ENCODE data around the gene BLID.

BLID gene

DNA sequence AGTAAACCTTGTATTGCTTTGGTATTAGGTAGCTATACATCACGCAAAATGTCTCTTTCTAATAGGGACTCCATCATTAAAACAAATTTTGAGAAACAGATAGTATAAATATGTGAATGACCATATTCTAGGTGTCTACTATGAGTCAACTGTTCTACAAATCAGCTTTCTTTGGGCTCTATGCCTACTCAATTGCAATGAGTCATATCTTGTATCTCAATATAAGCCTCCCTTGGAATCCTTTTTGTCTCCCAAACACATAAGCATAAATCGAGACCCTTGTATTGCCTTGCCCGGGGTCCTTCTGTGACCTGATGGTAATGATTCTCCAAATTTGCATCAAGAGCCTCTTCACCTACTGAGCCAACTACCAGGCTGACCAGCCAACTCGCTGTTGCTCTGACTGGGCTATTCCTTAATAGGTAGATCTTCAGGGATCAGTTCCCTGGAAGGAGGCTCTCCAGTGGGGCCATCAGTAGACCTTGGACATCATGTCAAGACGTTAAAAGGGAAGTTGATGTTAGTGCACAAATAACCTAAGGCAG is 22.2 kb downstream of the BLID start:
- H3K9me3 Mint-ChIP-seq: no peaks in the 10 kb centered on the region
- H3K36me3 Mint-ChIP-seq (ENCODE audit: low read depth): no peaks in the 10 kb centered on the region
- H3K4me3 Mint-ChIP-seq: no peak overlapping the region
- H3K27ac Mint-ChIP-seq: no peak overlapping the region
- H3K27me3 Mint-ChIP-seq (ENCODE audit: low read depth): peaks cover 12% of the 10 kb centered on the region
- H3K4me1 Mint-ChIP-seq (ENCODE audit: low read depth): no peaks in the 10 kb centered on the region

DNA sequence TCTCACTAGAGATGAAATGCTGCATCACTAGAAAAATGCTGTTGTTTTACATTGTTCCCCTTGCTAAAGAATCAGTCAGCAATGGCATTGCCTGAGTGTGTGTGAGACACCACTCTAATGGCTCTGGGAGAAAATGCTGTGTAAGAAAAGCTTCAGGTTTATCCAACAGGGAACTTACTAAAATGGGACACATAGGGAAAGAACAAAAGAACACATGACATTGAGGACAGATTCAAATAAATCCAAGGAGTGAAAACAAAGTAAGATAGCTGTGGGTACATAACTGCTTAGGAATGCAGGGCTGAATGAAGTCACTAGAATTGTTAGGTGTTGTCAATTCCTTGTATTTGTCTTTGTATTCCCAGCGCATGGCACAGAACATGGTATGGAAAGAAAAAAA is 24.2 kb downstream of the BLID start:
- Mint-ChIP-seq H3K4me3 (no peak overlapping the region), H3K27me3 (ENCODE audit: low read depth) (no peaks in the 10 kb centered on the region), H3K36me3 (ENCODE audit: low read depth) (no peaks in the 10 kb centered on the region), H3K9me3 (no peaks in the 10 kb centered on the region), H3K4me1 (ENCODE audit: low read depth) (no peaks in the 10 kb centered on the region), H3K27ac (no peak overlapping the region)

DNA sequence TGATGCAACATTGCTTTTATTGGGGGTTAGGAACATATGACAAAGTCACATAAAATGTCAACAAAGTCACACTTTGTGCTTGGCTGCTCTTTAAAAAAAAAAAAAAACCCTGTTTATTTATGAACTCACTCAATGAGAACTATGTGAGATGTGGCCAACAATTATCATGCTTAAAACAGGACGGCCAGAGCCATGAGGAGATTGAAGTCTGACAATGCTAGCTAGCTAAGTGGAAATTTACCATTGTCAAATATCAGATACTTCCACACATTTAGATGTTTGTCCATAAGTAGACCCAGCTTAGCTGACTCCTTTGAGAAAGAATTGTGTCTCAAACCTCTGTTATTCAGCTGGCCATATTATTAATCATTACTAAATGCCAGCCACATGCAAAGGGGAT is 26.9 kb downstream of the BLID start:
- H3K27ac Mint-ChIP-seq: no peak overlapping the region

DNA sequence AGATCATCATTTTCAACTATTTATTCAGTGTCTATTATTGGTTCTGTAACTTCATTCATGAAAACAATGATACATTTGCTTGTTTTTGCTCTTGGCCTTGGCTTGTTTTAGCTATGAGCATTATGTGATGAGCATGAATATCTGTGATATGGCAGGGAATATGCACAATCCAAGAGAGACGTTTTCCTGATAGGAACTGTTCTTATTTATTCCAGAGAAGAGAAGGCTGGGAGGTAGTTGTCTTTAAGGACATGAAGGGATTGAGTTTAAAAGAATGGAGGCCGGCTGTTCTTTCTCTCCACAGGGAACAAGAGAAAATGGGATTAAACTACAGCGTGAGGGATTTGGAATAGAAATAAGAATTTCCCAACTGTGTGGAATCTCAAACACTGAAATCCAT is 30.3 kb downstream of the BLID start:
- Mint-ChIP-seq H3K27ac (no peak overlapping the region), H3K27me3 (ENCODE audit: low read depth) (no peaks in the 10 kb centered on the region), H3K9me3 (no peaks in the 10 kb centered on the region), H3K4me3 (no peak overlapping the region), H3K4me1 (ENCODE audit: low read depth) (no peaks in the 10 kb centered on the region), H3K36me3 (ENCODE audit: low read depth) (no peaks in the 10 kb centered on the region)

More for the DNA sequence above, 26.9 kb downstream of the BLID start:
- Mint-ChIP-seq H3K4me1 (ENCODE audit: low read depth) (no peaks in the 10 kb centered on the region), H3K27me3 (ENCODE audit: low read depth) (no peaks in the 10 kb centered on the region), H3K9me3 (no peaks in the 10 kb centered on the region), H3K4me3 (no peak overlapping the region), H3K36me3 (ENCODE audit: low read depth) (no peaks in the 10 kb centered on the region)

DNA sequence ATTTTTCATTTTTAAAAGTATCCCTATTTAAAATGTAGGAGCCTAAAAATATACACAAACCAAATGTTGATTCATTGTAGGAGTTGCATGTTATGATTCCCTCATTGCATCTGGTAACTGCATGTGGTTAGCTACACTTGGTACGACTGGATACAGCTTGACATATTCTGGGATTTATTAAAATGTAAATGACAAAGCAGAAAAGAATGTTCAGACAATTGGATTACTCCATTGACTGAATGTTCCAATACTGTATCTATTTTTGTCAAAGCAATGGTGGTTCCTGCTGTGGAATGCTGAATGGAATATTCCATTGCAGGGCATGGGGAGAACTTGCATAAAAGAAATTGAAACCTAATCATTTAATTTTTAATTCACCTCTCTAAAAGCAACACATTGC is 30.8 kb downstream of the BLID start:
- H3K27me3 Mint-ChIP-seq (ENCODE audit: low read depth): no peaks in the 10 kb centered on the region
- no peaks in the 10 kb centered on the region for H3K36me3 Mint-ChIP-seq (ENCODE audit: low read depth)
- H3K4me3 Mint-ChIP-seq: no peak overlapping the region
- no peaks in the 10 kb centered on the region for H3K9me3 Mint-ChIP-seq
- no peak overlapping the region for H3K27ac Mint-ChIP-seq
- no peaks in the 10 kb centered on the region for H3K4me1 Mint-ChIP-seq (ENCODE audit: low read depth)

DNA sequence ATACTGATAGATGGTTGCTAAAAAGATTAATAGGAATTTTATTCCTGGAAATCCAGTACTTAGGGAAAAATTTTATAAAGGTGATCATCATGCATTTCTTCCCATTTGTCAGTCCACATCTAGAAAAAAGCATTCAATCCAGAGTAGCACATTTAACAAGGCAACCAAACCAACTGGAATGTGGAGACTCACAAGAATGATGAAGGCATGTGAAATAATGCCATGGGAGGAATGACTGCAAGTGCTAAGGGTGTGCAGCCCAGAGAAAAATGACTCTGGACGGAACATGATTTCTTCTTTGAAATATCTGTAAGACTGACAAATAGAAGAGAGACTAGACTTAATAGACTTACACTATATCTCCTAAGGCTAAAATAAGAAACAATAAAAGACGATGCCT is 33.8 kb downstream of the BLID start:
- Mint-ChIP-seq H3K27me3 (ENCODE audit: low read depth) (no peaks in the 10 kb centered on the region), H3K4me1 (ENCODE audit: low read depth) (no peaks in the 10 kb centered on the region), H3K27ac (no peak overlapping the region), H3K4me3 (no peak overlapping the region), H3K36me3 (ENCODE audit: low read depth) (no peaks in the 10 kb centered on the region), H3K9me3 (no peaks in the 10 kb centered on the region)

DNA sequence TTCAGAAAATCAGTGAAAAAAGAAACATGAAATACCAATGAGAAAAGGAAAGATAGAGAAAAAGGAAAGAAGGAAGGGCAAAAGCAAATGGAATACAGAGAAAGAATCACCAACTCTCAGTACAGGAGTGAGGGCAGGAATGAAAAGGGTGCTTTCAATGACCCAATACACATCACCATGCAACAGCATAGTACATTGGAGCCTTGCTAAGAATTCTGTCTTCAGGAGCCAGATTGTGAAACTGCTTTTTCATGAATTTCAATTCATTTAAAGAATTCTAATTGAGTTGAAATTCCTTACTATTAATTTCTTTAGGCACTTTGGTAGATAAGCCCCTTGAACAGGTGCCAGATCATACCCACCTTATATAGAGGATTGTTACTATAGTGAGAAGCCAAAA is 34.9 kb downstream of the BLID start:
- H3K9me3 Mint-ChIP-seq: no peaks in the 10 kb centered on the region
- H3K36me3 Mint-ChIP-seq (ENCODE audit: low read depth): no peaks in the 10 kb centered on the region
- H3K4me3 Mint-ChIP-seq: no peak overlapping the region
- no peaks in the 10 kb centered on the region for H3K4me1 Mint-ChIP-seq (ENCODE audit: low read depth)
- H3K27me3 Mint-ChIP-seq (ENCODE audit: low read depth): no peaks in the 10 kb centered on the region
- no peak overlapping the region for H3K27ac Mint-ChIP-seq

DNA sequence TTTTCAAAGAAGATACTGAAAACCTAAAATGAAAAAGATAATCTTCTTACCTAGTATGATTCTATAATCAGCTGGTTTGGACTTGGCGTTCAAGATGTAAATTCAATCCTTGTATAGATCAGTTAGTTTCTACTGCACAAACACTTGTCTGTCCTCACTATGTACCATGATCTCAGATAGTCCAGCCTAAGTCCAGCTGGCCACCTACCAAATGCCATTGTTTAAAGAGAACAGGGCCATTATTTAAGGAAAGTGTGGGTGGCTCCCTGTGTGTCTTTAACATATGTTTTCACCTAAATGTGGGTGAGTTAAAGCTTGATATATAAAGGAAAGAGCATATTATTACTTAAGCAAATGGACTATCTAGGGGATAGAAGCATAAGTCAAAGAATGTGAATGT is 38.6 kb downstream of the BLID start:
- Mint-ChIP-seq H3K4me1 (ENCODE audit: low read depth) (no peaks in the 10 kb centered on the region), H3K36me3 (ENCODE audit: low read depth) (no peaks in the 10 kb centered on the region), H3K4me3 (no peak overlapping the region), H3K27ac (no peak overlapping the region), H3K27me3 (ENCODE audit: low read depth) (no peaks in the 10 kb centered on the region), H3K9me3 (no peaks in the 10 kb centered on the region)

DNA sequence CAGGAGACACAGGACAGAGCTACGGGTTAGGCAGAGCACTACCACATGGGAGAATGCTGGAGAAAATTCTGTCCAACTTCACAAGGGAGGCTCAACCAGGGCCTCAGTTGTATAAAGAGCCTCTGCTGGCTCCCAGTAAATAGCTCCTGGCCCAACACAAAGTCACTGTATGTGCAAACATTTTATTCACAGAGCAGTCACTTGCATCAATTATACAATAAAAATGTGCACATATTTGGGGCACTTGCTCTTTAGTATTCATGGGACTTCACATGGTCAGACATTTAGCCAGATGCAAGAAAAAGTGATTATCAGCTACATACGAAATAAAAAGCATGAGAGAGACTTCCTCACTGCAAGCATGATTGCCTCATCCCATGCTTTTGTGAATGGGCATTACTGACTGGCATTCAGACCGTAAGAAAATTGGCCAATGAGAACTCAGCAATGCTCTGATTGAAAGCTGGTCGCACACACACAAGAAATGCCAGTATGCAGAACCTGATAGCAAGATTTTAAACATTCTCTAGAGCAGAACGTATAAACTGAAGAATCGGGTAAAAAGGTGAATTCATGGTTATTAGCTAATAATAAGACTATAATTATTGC is 39.4 kb downstream of the BLID start:
- Mint-ChIP-seq H3K4me1 (ENCODE audit: low read depth) (no peaks in the 10 kb centered on the region), H3K27ac (no peak overlapping the region), H3K9me3 (no peaks in the 10 kb centered on the region), H3K4me3 (no peak overlapping the region), H3K27me3 (ENCODE audit: low read depth) (no peaks in the 10 kb centered on the region), H3K36me3 (ENCODE audit: low read depth) (no peaks in the 10 kb centered on the region)

DNA sequence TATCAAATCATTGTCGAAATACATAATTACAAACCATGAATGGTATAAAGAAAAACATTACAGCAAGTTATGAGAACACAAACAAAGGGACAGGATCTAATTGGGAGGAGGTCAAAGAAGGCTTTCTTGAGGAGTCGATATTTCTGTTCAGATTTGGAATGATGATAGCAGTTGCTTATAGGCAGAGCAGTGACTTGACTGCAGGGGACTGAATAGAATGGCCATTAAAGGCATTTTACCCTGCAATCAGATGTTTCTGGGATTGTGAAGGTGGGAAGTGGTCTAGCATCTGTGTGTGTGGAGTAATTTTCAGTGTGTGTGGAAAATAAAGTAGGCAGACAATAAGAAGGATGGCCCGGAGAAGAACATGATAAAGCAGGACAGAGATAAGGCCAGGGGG is 41.0 kb downstream of the BLID start:
- no peak overlapping the region for H3K27ac Mint-ChIP-seq
- H3K4me3 Mint-ChIP-seq: no peak overlapping the region
- H3K4me1 Mint-ChIP-seq (ENCODE audit: low read depth): no peaks in the 10 kb centered on the region
- H3K36me3 Mint-ChIP-seq (ENCODE audit: low read depth): no peaks in the 10 kb centered on the region
- no peaks in the 10 kb centered on the region for H3K27me3 Mint-ChIP-seq (ENCODE audit: low read depth)
- H3K9me3 Mint-ChIP-seq: no peaks in the 10 kb centered on the region

DNA sequence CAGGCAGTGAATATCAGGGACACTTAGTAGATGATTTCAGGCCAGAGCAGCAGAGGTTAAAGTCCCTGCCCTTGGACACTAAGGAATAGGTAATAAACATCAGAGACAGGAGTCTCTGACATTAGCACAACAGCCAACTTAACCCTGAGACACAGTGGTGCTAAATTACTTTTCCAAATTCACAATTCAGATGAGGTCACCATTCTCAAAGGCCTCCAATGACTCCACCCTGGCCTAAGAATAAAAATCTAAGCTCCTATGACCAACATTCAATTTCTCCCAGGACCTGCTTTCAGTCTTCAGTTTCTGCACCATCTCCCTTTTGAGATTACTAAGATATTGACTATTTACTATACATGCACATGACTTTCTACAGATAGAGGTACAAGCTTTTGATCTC is 42.0 kb downstream of the BLID start:
- Mint-ChIP-seq H3K36me3 (ENCODE audit: low read depth) (no peaks in the 10 kb centered on the region), H3K4me3 (no peak overlapping the region), H3K4me1 (ENCODE audit: low read depth) (no peaks in the 10 kb centered on the region), H3K27me3 (ENCODE audit: low read depth) (no peaks in the 10 kb centered on the region), H3K27ac (no peak overlapping the region), H3K9me3 (no peaks in the 10 kb centered on the region)

DNA sequence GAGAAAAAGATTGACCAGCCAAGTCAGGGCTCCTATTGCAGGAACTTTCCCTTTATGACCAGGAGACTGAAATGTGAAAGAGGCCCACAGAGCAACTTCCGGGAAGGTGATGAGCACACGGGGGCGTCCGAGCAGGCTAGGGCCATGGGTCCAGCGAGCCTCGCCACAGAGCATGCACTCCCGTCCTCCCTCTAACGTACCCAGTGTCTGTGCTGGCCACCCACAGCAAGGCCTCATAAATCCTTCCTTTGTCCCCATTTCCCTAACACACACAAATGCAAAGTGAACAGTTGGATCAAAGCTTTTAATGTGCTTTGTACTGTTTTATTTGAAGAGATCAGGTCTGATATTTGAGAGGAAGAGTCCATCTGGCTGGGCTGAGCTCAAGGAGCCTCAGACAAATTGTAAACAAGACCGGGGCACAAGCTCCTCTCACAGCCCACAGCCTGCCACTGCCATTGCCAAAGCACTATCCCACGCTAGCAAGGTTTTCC is 44.3 kb downstream of the BLID start:
- no peaks in the 10 kb centered on the region for H3K27me3 Mint-ChIP-seq (ENCODE audit: low read depth)
- no peak overlapping the region for H3K27ac Mint-ChIP-seq
- H3K4me1 Mint-ChIP-seq (ENCODE audit: low read depth): no peaks in the 10 kb centered on the region
- no peak overlapping the region for H3K4me3 Mint-ChIP-seq
- H3K36me3 Mint-ChIP-seq (ENCODE audit: low read depth): no peaks in the 10 kb centered on the region
- H3K9me3 Mint-ChIP-seq: no peaks in the 10 kb centered on the region

DNA sequence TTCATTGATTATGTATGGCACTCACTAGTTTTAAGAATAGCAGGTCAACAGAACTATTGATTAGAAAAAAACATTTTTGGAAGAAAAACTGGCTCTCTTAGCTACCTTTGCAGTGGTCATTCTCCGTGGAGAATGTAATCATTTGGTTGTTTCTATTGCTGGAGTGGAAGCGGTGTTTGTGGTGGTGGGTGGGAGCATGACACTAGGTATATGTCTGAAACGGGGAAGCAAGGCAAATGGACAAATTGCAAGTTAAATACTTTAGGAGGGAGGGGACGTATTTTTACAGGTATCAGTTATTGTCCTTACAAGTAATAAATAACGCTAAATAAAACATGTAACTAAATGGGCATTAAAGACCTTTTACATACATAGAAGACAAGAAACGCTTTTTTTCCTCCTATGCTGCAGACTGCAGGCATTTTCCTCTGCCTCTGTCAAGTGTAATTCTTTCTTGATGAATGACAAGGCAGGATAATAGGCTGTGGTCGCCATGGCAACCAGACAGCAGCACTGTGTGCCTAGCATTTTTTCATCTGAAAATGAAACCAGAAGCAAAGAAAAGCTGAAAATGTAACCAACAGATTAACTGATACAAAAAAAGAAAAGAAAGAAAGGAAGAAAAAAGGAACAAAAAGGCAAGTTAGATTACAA is 46.2 kb downstream of the BLID start:
- no peaks in the 10 kb centered on the region for H3K27me3 Mint-ChIP-seq (ENCODE audit: low read depth)
- no peaks in the 10 kb centered on the region for H3K4me1 Mint-ChIP-seq (ENCODE audit: low read depth)
- no peak overlapping the region for H3K27ac Mint-ChIP-seq
- H3K4me3 Mint-ChIP-seq: no peak overlapping the region
- H3K9me3 Mint-ChIP-seq: no peaks in the 10 kb centered on the region
- no peaks in the 10 kb centered on the region for H3K36me3 Mint-ChIP-seq (ENCODE audit: low read depth)

DNA sequence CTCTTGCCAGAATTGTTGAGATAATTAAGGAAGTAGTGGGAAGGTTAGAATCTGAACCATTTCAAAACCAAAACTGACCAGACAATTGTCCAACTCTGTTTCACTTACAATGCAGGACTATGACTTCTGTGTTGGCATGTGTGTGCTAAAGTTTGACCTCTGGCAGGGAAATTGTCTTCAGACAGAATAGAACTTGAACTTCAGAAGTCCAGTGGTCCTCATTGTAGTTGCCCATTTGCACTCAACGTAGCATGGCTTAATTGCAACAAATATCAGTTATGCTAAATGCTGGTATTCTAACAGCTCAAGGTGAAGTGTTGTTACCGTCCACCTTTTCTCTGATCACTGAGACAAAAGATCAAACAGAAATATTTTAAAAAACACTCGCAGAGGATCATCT is 47.2 kb downstream of the BLID start:
- Mint-ChIP-seq H3K4me3 (no peak overlapping the region), H3K4me1 (ENCODE audit: low read depth) (no peaks in the 10 kb centered on the region), H3K27ac (no peak overlapping the region), H3K36me3 (ENCODE audit: low read depth) (no peaks in the 10 kb centered on the region), H3K9me3 (no peaks in the 10 kb centered on the region), H3K27me3 (ENCODE audit: low read depth) (no peaks in the 10 kb centered on the region)

DNA sequence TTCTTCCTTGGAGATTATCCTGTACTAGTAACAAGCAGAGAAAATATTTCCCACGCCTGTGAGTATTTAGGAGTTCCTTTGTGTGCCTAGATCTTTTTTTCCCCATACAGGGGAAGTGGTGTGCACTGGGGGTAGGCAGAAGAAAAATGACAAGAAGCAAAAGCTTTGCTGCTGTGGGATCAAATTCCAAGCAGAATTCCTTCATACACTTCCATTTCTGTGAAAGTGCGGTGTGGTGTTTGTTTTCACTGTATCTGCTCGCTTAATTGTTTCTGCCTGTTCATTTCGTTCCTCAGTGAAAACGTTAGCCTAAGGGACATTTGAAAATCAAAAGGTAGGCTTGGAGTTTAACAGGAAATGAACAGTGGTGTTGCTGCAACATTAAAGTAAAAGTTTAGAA is 47.9 kb downstream of the BLID start:
- no peaks in the 10 kb centered on the region for H3K4me1 Mint-ChIP-seq (ENCODE audit: low read depth)
- no peaks in the 10 kb centered on the region for H3K27me3 Mint-ChIP-seq (ENCODE audit: low read depth)
- no peaks in the 10 kb centered on the region for H3K9me3 Mint-ChIP-seq
- no peak overlapping the region for H3K4me3 Mint-ChIP-seq
- H3K36me3 Mint-ChIP-seq (ENCODE audit: low read depth): no peaks in the 10 kb centered on the region
- H3K27ac Mint-ChIP-seq: no peak overlapping the region

All from T-helper 1 cell treated with Interleukin-12 subunit alpha and Interleukin-12 subunit beta and Interleukin-4 antibody, amounts not matched to agents 30 μg/mL and 1 μg/mL, for 36 hours (primary cell).